GM18873 (cell line): ENCODE measurements around the gene GDPD3.

Experiments used
- ATAC-seq: cut with Tn5 transposase; IDR thresholded peaks from one replicate; pipeline ENCODE4 v1.9.1; 2021; ENCODE audit warnings: mild to moderate bottlenecking, moderate library complexity, moderate number of reproducible peaks; ENCODE audit not compliant: unreplicated experiment, low FRiP score

GDPD3 gene

GRCh38 chr16:30113031-30113710 lies at the start of gene GDPD3:
Gene GDPD3 (minus strand): TSS chr16:30113537. CDS start chr16:30113478, 59 bp downstream.
- no peak for ATAC-seq

- no peak for ATAC-seq
Measured at GRCh38 chr16:30157214-30157613, 43.9 kb upstream of the GDPD3 start.

- no peak for ATAC-seq
Measured at GRCh38 chr16:30155188-30155587, 41.9 kb upstream of the GDPD3 start.

- ATAC-seq: no peak
Measured at GRCh38 chr16:30152517-30152916, 39.2 kb upstream of the GDPD3 start.

- no peak for ATAC-seq
Measured at GRCh38 chr16:30151091-30151490, 37.8 kb upstream of the GDPD3 start.

GRCh38 chr16:30149250-30149930 lies 36.1 kb upstream of the GDPD3 start:
- no peak for ATAC-seq

- no peak for ATAC-seq
Measured at GRCh38 chr16:30147843-30148510, 34.6 kb upstream of the GDPD3 start.

- ATAC-seq: no peak
Measured at GRCh38 chr16:30145657-30146056, 32.3 kb upstream of the GDPD3 start.

- no peak for ATAC-seq
Measured at GRCh38 chr16:30144917-30145316, 31.6 kb upstream of the GDPD3 start.

- no peak for ATAC-seq
Measured at GRCh38 chr16:30144017-30144416, 30.7 kb upstream of the GDPD3 start.

GRCh38 chr16:30143347-30143702 lies 30.0 kb upstream of the GDPD3 start:
- no peak for ATAC-seq

- ATAC-seq: no peak
Measured at GRCh38 chr16:30142672-30143346, 29.5 kb upstream of the GDPD3 start.

- no peak for ATAC-seq
Measured at GRCh38 chr16:30141750-30142149, 28.4 kb upstream of the GDPD3 start.

- no peak for ATAC-seq
Measured at GRCh38 chr16:30139583-30140481, 26.5 kb upstream of the GDPD3 start.

GRCh38 chr16:30137897-30138296 lies 24.6 kb upstream of the GDPD3 start:
- ATAC-seq: no peak

- no peak for ATAC-seq
Measured at GRCh38 chr16:30136971-30137605, 23.8 kb upstream of the GDPD3 start.

- no peak for ATAC-seq
Measured at GRCh38 chr16:30132591-30132990, 19.3 kb upstream of the GDPD3 start.

- ATAC-seq: no peak
Measured at GRCh38 chr16:30131869-30132475, 18.6 kb upstream of the GDPD3 start.

GRCh38 chr16:30127993-30128392 lies 14.7 kb upstream of the GDPD3 start:
- ATAC-seq: no peak
